Adrenal gland (tissue), 5 donors: ENCODE results near the gene SYCP3.

Experiments
- CTCF ChIP-seq, 6 experiments: fragments of 450-650 bp in 4 of 6; fragments of 200-600 bp in 2 of 6; sonication (generic) in 1 of 6; IDR thresholded peaks; 1 replicate in 5 of 6; 2 replicates in 1 of 6; pipeline versions ENCODE4 v1.5.1 to v1.8.0; 2016 to 2021; ENCODE audit warnings: antibody characterized with exemption in 6 of 6, mild to moderate bottlenecking in 2 of 6, moderate library complexity in 1 of 6
- POLR2A ChIP-seq, 2 donors: fragments of 450-650 bp; IDR thresholded peaks; one replicate each; pipeline ENCODE4 v1.6.1; 2017; ENCODE audit warnings: antibody characterized with exemption in 2 of 2, mild to moderate bottlenecking in 2 of 2, moderate library complexity in 1 of 2
- donor health status: DM: no; HTN: no; CAD: no.

GRCh38 chr12:101703487-101703886 is 35.8 kb downstream of the SYCP3 start:
- no peak for TF ChIP-seq CTCF (IDR thresholded peaks at IDR 0.05)
- no peak for TF ChIP-seq POLR2A (IDR thresholded peaks at IDR 0.05)
